PFSK-1 (cell line): ENCODE data around the gene RHBG.

Source experiments
- FOXP2 ChIP-seq: optimal IDR thresholded peaks from 2 replicates; pipeline ENCODE3; 2011; ENCODE audit warnings: borderline replicate concordance, control low read depth, inconsistent platforms; ENCODE audit not compliant: insufficient read depth; ENCODE audit errors: extremely low read length, extremely low read depth
- POLR2AphosphoS5 ChIP-seq: IDR thresholded peaks from 2 replicates; pipeline ENCODE4 v1.6.1; 2012; ENCODE audit warnings: low read depth, mild to moderate bottlenecking, control low read depth, low read length, moderate library complexity
- REST ChIP-seq, 2 experiments: IDR thresholded peaks; 2 replicates each; pipeline versions ENCODE4 v1.6.1 to v1.8.0; 2011 to 2012; ENCODE audit warnings: low read depth in 2 of 2, low read length in 2 of 2, control low read depth in 1 of 2, inconsistent platforms in 1 of 2, mild to moderate bottlenecking in 1 of 2, moderate library complexity in 1 of 2; ENCODE audit not compliant: insufficient read depth in 1 of 2
- SIN3A ChIP-seq: IDR thresholded peaks from 2 replicates; pipeline ENCODE4 v1.6.1; 2012; ENCODE audit warnings: mild to moderate bottlenecking, low read length, moderate library complexity, borderline replicate concordance; ENCODE audit not compliant: insufficient read depth
- TAF1 ChIP-seq: IDR thresholded peaks from 2 replicates; pipeline ENCODE4 v1.6.1; 2012; ENCODE audit warnings: low read length, control low read depth, borderline replicate concordance; ENCODE audit not compliant: insufficient read depth

RHBG gene

GRCh38 chr1:156337888-156338179, 31.2 kb upstream of the RHBG start:
- TF ChIP-seq POLR2AphosphoS5 (no peak), TAF1 (no peak)

GRCh38 chr1:156338180-156338976, 30.6 kb upstream of the RHBG start, which contains the start of the genes CCT3 and TSACC:
TSS of gene CCT3 (minus strand) at chr1:156338292. CDS start at chr1:156338184, 108 bp downstream.
TSS of gene TSACC (plus strand) at chr1:156338526. CDS start at chr1:156339758, 1,232 bp downstream.
- TF ChIP-seq SIN3A = peak; percentile 91; the same call in 1 of the 2 replicates
- TF ChIP-seq REST (IDR thresholded peaks at IDR 0.05; ENCODE audit: insufficient read depth in 1 of 2, low read depth in 2 of 2, low read length in 2 of 2) = peak in 1 of 2 experiments; percentile 60; a peak in 2 of 4 replicates
- TF ChIP-seq POLR2AphosphoS5 = peak; percentile 97
- TF ChIP-seq TAF1 = peak; percentile 97
- peak; percentile 10 for TF ChIP-seq FOXP2

GRCh38 chr1:156342166-156342955, 26.6 kb upstream of the RHBG start:
- TF ChIP-seq TAF1 = no peak
- no peak for TF ChIP-seq FOXP2
- TF ChIP-seq REST (IDR thresholded peaks at IDR 0.05; ENCODE audit: insufficient read depth in 1 of 2, low read depth in 2 of 2, low read length in 2 of 2) = no peak
- no peak for TF ChIP-seq POLR2AphosphoS5
- TF ChIP-seq SIN3A = no peak

GRCh38 chr1:156344409-156344808, 24.6 kb upstream of the RHBG start:
- TF ChIP-seq REST (IDR thresholded peaks at IDR 0.05; ENCODE audit: insufficient read depth in 1 of 2, low read depth in 2 of 2, low read length in 2 of 2) = no peak
- no peak for TF ChIP-seq TAF1
- no peak for TF ChIP-seq POLR2AphosphoS5
- TF ChIP-seq SIN3A = no peak
- no peak for TF ChIP-seq FOXP2

GRCh38 chr1:156346636-156347035, 22.4 kb upstream of the RHBG start:
- TF ChIP-seq TAF1 = no peak
- no peak for TF ChIP-seq POLR2AphosphoS5
- TF ChIP-seq FOXP2 = no peak
- TF ChIP-seq REST (IDR thresholded peaks at IDR 0.05; ENCODE audit: insufficient read depth in 1 of 2, low read depth in 2 of 2, low read length in 2 of 2) = no peak
- TF ChIP-seq SIN3A = no peak
